CD4-positive, alpha-beta T cell (primary cell): ENCODE results near the gene KRTAP10-3. TPM values are rescaled to one million over a fixed set of nuclear protein-coding genes. Genes with fewer than 3 reads are reported as not detected.
A peak's percentile ranks its signal among the peaks of the same experiment; 100 is the strongest.

Source experiments
- ATAC-seq: fragments of 200-7000 bp; cut with Tn5 transposase; one replicate; pipeline ENCODE4 v1.10.0; 2022; ENCODE audit warnings: mild to moderate bottlenecking; ENCODE audit not compliant: poor library complexity
- CTCF ChIA-PET: fragments of 350-600 bp; sonication (Branson Sonifier 250); formaldehyde crosslinking; loops from one replicate; lab custom pipeline; 2021; ENCODE audit warnings: antibody characterized with exemption, inconsistent platforms; lab: Charles Lee
- POLR2A ChIA-PET: fragments of 350-600 bp; sonication (Branson Sonifier 250); formaldehyde crosslinking; loops from one replicate; lab custom pipeline; 2021; ENCODE audit warnings: antibody characterized with exemption, inconsistent platforms; lab: Charles Lee
- DNase-seq, 14 experiments: peaks; one replicate each; pipeline ENCODE4 v3.0.0-alpha.2; 2013 to 2020; ENCODE audit warnings: mixed read lengths in 2 of 14
- H3K27ac ChIP-seq, 2 donors: one replicate each; pipeline versions ENCODE4 v1.5.1 to v1.7.0; 2013; ENCODE audit warnings: low read length in 2 of 2, low read depth in 1 of 2, mild to moderate bottlenecking in 1 of 2
- H3K27me3 ChIP-seq, 2 experiments: 1 replicate in 1 of 2; 2 replicates in 1 of 2; pipeline versions ENCODE4 v1.6.1 to v1.7.0; 2013; ENCODE audit warnings: low read length in 2 of 2, control low read depth in 1 of 2, mild to moderate bottlenecking in 1 of 2, moderate library complexity in 1 of 2; ENCODE audit not compliant: insufficient read depth in 2 of 2, control insufficient read depth in 1 of 2
- H3K36me3 ChIP-seq: one replicate; pipeline ENCODE4 v1.6.1; 2013; ENCODE audit warnings: low read length, control low read depth; ENCODE audit not compliant: insufficient read depth
- H3K4me1 ChIP-seq: one replicate; pipeline ENCODE4 v1.6.1; 2013; ENCODE audit warnings: low read length, control low read depth; ENCODE audit not compliant: insufficient read depth
- H3K4me3 ChIP-seq: one replicate; pipeline ENCODE4 v1.5.1; 2013; ENCODE audit warnings: mild to moderate bottlenecking, low read length, moderate library complexity
- H3K9me3 ChIP-seq, 2 experiments: 1 replicate in 1 of 2; 2 replicates in 1 of 2; pipeline versions ENCODE4 v1.6.1 to v1.7.0; 2013; ENCODE audit warnings: low read length in 2 of 2, mild to moderate bottlenecking in 2 of 2, control low read depth in 1 of 2, moderate library complexity in 1 of 2; ENCODE audit not compliant: control insufficient read depth in 1 of 2, insufficient read depth in 1 of 2
- H3K27ac Mint-ChIP-seq: one replicate; pipeline ENCODE4 v1.8.0; 2020; ENCODE audit warnings: mixed read lengths
- H3K27me3 Mint-ChIP-seq: one replicate; pipeline ENCODE4 v1.8.0; 2021; ENCODE audit warnings: mixed read lengths
- H3K36me3 Mint-ChIP-seq: one replicate; pipeline ENCODE4 v1.8.0; 2021; ENCODE audit warnings: low read depth, mixed read lengths
- H3K4me1 Mint-ChIP-seq: one replicate; pipeline ENCODE4 v1.8.0; 2021; ENCODE audit warnings: low read depth, mixed read lengths
- H3K4me3 Mint-ChIP-seq: one replicate; pipeline ENCODE4 v1.8.0; 2020; ENCODE audit warnings: mild to moderate bottlenecking, mixed read lengths
- H3K9me3 Mint-ChIP-seq: one replicate; pipeline ENCODE4 v1.8.0; 2020; ENCODE audit warnings: mixed read lengths
- intact Hi-C, 2 experiments: fragments of 100-400 bp; cut with DNase I in 1 of 2; cut with micrococcal nuclease in 1 of 2; formaldehyde crosslinking; loops; one replicate each; pipeline versions ENCODE4 v1.15.1 to v1.9.0; 2023 to 2025; cut with DNase I, micrococcal nuclease
- total RNA-seq, 174 experiments: library from RNA in 2 of 174; stranded (reverse) in 2 of 174; gene quantifications; one replicate each; pipeline ENCODE4 v1.2.3 and lab custom pipeline; 2021 to 2026
- TF ChIP-seq, protein P1 (sequence below): fragments of 200-600 bp; IDR thresholded peaks from one replicate; pipeline ENCODE4 v1.8.0; 2022; ENCODE audit warnings: antibody characterized with exemption, mild to moderate bottlenecking

KRTAP10-3 gene
- total RNA-seq, 2 experiments from 2014 or later: not detected

DNA sequence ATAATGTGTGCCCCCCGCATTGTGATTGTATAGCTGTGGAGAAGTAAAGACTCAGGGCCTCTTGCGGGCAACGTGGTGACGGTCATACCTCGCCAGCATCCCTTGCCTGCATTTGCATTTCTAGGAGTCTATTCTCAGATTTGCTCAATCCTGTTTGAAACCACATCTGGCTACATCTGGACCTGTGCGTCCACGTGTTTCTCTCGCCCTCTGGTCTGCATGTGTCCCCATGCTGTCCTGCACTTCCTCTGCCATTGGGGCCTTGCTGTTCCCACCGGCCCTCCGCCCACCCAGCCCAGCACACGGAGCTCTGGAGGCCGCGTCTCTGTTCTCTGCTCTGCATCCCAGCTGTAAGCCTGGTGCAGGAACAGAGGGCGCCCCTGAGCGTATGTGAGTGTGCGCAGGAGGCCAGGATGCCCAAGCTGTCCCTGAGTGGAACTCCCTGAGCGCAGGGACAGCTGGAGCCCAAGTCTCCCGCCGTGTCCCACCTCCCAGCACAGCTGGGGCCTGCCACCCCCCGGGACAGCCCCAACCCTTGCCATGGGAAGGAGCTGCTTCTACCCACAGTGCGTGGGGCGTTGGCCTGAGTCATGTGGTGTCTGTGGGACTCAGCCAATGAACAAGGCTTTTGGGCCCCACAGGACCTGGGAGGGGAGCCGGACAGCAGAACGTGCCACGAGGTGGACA is 8.9 kb downstream of the KRTAP10-3 start:
- Histone ChIP-seq H3K27ac (no peak overlapping the region), H3K36me3 (no peaks in the 10 kb centered on the region), H3K4me3 (no peak overlapping the region), H3K4me1 (peaks cover 18% of the 10 kb centered on the region), H3K27me3 (no peaks in the 10 kb centered on the region), H3K9me3 (peaks cover 18% of the 10 kb centered on the region in 2 experiments)
- intact Hi-C loops: loop anchor here (5.0 to 10.0 kb wide), 2 partner anchors 65 to 108 kb away; partner anchors contain the start of genes KRTAP10-8 (in 1 of the 2) and KRTAP12-3 (in 1 of the 2)
- Mint-ChIP-seq H3K27me3 (no peaks in the 10 kb centered on the region), H3K4me1 (peaks cover 33% of the 10 kb centered on the region), H3K9me3 (peaks cover 24% of the 10 kb centered on the region), H3K27ac (peak overlapping the region; percentile 90), H3K36me3 (peaks cover 45% of the 10 kb centered on the region), H3K4me3 (no peak overlapping the region)
- ATAC-seq: no peak
- ChIA-PET CTCF (no interaction called here), POLR2A (no interaction called here)
- TF ChIP-seq, protein P1, sequence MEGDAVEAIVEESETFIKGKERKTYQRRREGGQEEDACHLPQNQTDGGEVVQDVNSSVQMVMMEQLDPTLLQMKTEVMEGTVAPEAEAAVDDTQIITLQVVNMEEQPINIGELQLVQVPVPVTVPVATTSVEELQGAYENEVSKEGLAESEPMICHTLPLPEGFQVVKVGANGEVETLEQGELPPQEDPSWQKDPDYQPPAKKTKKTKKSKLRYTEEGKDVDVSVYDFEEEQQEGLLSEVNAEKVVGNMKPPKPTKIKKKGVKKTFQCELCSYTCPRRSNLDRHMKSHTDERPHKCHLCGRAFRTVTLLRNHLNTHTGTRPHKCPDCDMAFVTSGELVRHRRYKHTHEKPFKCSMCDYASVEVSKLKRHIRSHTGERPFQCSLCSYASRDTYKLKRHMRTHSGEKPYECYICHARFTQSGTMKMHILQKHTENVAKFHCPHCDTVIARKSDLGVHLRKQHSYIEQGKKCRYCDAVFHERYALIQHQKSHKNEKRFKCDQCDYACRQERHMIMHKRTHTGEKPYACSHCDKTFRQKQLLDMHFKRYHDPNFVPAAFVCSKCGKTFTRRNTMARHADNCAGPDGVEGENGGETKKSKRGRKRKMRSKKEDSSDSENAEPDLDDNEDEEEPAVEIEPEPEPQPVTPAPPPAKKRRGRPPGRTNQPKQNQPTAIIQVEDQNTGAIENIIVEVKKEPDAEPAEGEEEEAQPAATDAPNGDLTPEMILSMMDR: no peak
- DNase-seq: peak in 1 of 14 experiments; percentile 11

DNA sequence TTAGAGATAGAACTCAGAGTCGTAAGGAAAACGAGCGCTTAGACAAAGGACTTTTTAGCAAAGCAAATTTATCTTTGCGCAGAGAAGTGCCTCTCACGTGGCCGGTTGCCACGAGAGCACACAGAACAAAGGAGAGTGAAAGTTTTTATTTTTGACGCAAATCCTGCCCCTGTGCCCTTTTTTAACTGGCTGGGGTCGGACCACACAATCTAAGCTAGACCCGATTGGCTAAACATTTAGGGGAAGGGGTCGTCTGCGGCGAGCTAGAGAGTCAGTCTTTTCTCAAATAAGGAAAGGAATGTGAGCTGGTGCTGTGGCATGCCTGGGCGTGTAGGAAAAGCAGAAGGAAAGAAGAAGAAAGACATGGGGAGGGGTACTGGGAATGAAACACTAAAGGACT is 9.7 kb downstream of the KRTAP10-3 start:
- Histone ChIP-seq H3K36me3 (no peaks in the 10 kb centered on the region), H3K4me3 (no peak overlapping the region), H3K27me3 (no peaks in the 10 kb centered on the region), H3K27ac (no peak overlapping the region), H3K4me1 (peaks cover 18% of the 10 kb centered on the region), H3K9me3 (peaks cover 15 to 18% of the 10 kb centered on the region in 2 experiments)
- ChIA-PET CTCF (no interaction called here), POLR2A (interaction anchor here (2.4 kb wide), 1 partner anchor 70 kb away, joined by 19 read pairs; no protein-coding TSS in a partner anchor)
- no peak for ATAC-seq
- peak overlapping the region; percentile 90 for H3K27ac Mint-ChIP-seq
- H3K4me1 Mint-ChIP-seq: peaks cover 33% of the 10 kb centered on the region
- TF ChIP-seq, protein P1: no peak
- peaks cover 45% of the 10 kb centered on the region for H3K36me3 Mint-ChIP-seq
- H3K27me3 Mint-ChIP-seq: no peaks in the 10 kb centered on the region
- H3K9me3 Mint-ChIP-seq: peaks cover 24% of the 10 kb centered on the region
- no peak for DNase-seq
- peak overlapping the region; percentile 45 for H3K4me3 Mint-ChIP-seq
- intact Hi-C loops: loop anchor here (5.0 to 10.0 kb wide), 2 partner anchors 66 to 108 kb away; partner anchors contain the start of genes KRTAP10-8 (in 1 of the 2) and KRTAP12-3 (in 1 of the 2)

DNA sequence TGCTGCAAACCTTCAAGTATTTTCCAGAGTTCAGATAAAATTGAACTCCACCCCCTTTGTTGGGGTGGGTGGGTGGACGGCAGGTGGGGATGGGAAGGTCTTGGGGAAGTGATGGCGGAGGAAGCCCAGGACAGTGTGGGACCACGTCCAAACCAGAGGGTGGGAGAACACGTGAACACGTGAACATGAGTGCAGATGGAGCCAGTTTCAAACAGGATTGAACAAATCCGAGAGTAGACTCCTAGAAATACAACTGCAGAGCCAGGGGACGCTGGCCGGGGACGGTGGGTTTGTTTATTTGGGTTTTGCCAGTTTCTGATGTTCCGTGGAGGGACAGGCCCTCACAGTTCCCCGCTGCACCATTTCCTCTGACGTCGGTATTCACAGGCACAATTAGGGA is 10.2 kb downstream of the KRTAP10-3 start:
- TF ChIP-seq, protein P1: no peak
- intact Hi-C loops: loop anchor here (5.0 to 10.0 kb wide), 2 partner anchors 66 to 109 kb away; partner anchors contain the start of genes KRTAP10-8 (in 1 of the 2) and KRTAP12-3 (in 1 of the 2)
- Mint-ChIP-seq H3K27me3 (no peaks in the 10 kb centered on the region), H3K9me3 (peaks cover 22% of the 10 kb centered on the region), H3K4me1 (peaks cover 33% of the 10 kb centered on the region), H3K27ac (peak overlapping the region; percentile 90), H3K36me3 (peaks cover 44% of the 10 kb centered on the region), H3K4me3 (peak overlapping the region; percentile 83)
- Histone ChIP-seq H3K36me3 (no peaks in the 10 kb centered on the region), H3K4me1 (peaks cover 18% of the 10 kb centered on the region), H3K4me3 (no peak overlapping the region), H3K27ac (no peak overlapping the region), H3K27me3 (no peaks in the 10 kb centered on the region), H3K9me3 (peaks cover 13 to 18% of the 10 kb centered on the region in 2 experiments)
- ATAC-seq (no peak), DNase-seq (no peak)
- CTCF ChIA-PET: no interaction called here
- POLR2A ChIA-PET: interaction anchor here (1.4 to 2.4 kb wide), 4 partner anchors 32 to 161 kb away, joined by 4 to 19 read pairs (median 10); partner anchors contain the start of genes KRTAP10-5 and KRTAP12-3
